ENCODE measurements around the gene CTXN2. TPM values are rescaled to one million over a fixed set of nuclear protein-coding genes. Genes with fewer than 3 reads are reported as not detected.

The CTXN2 gene
- total RNA-seq, 1 donor from 2014 or later, result not detected

DNA sequence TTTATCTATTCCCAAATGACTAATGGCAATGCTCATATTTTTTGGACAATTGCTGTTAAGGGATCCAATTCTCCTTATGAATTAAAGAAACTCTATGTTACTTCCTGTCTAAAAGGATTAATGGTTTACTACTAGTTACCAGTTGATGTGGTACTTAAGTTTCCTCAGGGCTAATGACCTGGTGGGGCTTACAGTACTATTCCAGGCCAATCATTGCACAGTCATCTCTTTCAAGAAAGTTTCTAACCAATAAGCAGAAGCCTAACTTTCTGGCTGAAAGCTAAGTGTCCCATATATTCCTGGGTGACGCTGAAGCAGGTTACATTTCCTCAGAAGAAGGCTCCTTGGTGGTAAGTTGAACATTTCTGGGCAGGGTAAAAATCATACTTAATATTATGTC lies 14.5 kb downstream of the CTXN2 start, which contains the start of gene SLC12A1:
SLC12A1 (plus strand) TSS at position 322 of the 400 bp plus-strand sequence. CDS start 1,418 bp downstream, outside the sequence.
- intact Hi-C loops (cut with DNase I), result no loop called here
- no peak for DNase-seq
- no peak for ATAC-seq (ENCODE audit: poor library complexity)

DNA sequence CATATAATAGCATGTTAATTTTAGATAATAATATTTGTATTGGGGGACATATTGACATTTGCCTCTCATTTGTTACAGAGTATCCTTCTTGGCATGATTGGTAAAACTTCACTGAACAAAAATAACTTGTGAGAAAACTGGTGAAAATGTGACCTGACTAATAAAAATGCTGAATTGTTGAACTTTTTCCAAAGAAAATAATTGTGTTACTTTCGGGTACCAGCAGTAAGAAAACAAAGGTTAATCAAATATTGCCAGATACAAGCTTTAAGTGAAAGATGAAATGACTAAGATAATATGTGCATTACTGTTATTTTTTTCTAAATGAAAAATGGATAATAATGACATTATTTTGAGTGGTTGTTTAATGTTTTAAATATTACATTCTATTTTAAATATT lies 29.8 kb downstream of the CTXN2 start:
- ATAC-seq (ENCODE audit: poor library complexity) (no peak), DNase-seq (no peak)
- intact Hi-C loops (cut with DNase I), result no loop called here

DNA sequence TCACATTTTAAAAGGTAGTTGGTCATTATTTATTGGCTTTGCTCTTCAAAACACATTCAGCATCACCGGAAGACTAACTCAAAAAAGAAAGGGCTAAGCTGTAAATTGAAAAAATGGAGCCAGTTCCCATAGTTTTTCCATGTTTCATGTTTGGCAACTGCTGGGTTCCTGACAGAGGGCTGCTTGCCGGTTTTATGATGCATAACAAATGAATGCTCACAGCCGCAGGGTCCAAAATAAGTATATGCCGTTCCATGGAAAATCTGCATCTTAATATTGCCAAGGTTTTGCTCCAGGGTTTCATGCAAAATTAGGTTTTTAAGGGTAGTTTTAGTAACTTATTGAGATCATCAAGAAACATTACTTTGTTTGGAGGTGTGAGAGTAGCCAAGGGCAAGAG lies 30.4 kb downstream of the CTXN2 start:
- intact Hi-C loops (cut with DNase I), result no loop called here
- DNase-seq (no peak), ATAC-seq (ENCODE audit: poor library complexity) (no peak)

DNA sequence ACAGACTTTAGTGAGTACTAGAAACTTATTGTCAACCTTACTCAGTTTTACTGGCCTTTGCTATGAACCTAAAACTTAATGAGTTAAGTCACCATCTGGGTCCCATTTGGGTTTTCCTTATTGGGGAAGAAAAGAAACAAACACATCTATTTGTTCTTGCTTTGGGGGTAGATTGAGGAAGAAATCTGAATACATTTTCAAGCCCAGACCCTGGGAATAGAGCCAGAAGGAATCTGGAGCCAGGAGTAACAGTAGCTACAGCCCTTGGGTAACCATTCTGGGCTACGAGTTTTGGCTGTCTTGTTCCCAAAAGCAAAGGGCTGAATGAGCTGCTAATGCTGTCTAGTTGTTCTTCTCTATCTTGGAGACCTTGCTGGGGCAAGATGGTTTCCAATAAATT lies 31.2 kb downstream of the CTXN2 start:
- no peak for DNase-seq
- ATAC-seq (ENCODE audit: poor library complexity), result no peak

DNA sequence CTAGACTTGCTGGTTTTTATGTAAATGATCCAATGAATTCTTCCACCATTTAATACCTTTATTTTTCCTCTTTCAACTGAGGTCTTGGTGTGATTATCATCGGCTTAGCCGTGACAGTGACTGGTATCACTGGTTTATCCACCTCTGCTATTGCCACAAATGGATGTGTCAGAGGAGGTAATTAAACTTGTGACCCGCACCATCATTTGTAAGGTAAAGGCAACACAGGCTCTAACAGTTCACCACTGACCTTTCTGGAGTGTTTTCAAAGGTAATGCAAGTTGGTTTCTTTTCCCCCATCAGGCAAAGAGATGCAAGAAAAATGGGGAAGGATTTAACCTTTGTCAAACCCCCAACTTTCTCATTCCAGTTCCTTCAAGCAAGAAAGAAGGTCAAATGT lies 34.3 kb downstream of the CTXN2 start:
- no peak for ATAC-seq (ENCODE audit: poor library complexity)
- no peak for DNase-seq
- intact Hi-C loops (cut with DNase I), result no loop called here

More for the DNA sequence above, 31.2 kb downstream of the CTXN2 start:
- intact Hi-C loops (cut with DNase I), result no loop called here

DNA sequence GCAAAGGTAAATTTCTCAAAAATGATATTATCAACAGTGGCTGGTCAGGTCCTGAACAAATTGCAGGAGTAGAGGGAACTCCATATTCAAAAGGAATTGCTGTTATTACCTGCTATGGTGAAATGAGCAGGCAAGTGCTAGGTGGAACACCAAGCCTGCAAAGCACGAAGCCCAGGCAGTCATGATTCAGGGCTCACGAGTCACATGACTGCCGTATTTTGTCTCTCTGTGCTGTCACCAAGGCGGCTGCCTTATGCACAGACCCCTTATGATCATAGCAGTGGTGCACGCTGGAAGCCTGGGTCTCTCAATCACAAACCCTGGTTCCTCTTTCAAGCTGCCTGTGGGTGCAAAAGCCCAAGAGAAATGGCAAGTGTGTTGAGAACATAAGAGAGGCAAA lies 39.0 kb downstream of the CTXN2 start:
- no peak for DNase-seq
- intact Hi-C loops (cut with DNase I), result no loop called here
- no peak for ATAC-seq (ENCODE audit: poor library complexity)

DNA sequence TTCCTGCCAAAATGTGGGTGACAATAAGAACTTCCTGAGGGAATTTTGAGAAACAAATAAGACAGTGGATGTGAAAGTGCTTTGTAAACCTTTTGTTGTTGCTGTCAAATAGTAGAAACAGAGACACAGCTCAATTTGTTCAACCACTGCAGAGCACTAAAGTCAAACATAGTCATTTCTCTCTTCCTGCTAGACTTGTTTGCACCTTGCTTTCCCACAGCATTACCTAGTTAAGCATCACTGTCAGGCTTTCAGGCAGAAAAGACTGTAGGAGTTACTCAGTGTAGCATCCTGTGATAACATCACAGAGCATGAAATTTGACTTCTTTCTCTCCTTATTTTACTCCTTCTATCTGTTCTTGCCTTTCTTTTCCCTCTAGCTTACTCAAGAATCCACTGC lies 41.8 kb downstream of the CTXN2 start:
- intact Hi-C loops (cut with DNase I), result no loop called here
- DNase-seq, result no peak

DNA sequence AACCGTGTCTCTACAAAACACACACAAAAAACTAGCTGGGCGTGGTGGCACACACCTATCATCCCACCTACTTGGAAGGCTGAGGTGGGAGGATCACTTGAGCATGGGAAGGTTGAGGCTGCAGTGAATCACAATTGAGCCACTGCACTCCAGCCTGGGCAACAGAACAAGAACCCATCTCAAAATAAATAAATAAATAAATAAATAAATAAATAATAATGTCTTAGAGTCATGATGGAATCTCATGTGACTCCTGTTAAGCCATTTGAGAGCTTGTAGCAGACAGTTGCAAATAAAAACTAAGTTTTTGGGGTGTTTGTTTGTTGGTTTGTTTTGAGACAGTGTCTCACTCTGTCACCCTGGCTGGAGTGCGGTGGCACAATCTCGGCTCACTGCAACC lies 47.9 kb downstream of the CTXN2 start:
- no peak for ATAC-seq (ENCODE audit: poor library complexity)
- no peak for DNase-seq
- intact Hi-C loops (cut with DNase I), result no loop called here

More for the DNA sequence above, 41.8 kb downstream of the CTXN2 start:
- no peak for ATAC-seq (ENCODE audit: poor library complexity)

DNA sequence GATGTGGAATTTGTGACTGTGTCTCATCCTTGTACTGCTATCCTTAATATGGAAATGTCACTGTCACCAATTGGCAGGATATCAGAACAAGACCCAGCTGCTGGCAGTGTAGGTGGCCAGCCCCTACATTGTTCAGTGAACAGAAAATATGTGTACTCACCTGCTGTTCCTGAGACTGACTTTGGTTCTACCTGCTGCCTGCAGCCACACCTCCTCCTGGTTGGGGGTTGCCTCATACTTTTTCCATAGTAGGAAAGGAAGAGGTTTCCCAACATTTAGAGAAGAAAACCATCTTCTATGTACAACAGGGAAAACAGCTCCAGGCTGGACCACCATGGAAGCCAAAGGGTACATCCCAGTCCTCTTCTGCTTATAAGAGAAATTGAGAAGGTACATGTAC lies 50.5 kb downstream of the CTXN2 start:
- ATAC-seq (ENCODE audit: poor library complexity) (no peak), DNase-seq (no peak)
- intact Hi-C loops (cut with DNase I), result no loop called here

DNA sequence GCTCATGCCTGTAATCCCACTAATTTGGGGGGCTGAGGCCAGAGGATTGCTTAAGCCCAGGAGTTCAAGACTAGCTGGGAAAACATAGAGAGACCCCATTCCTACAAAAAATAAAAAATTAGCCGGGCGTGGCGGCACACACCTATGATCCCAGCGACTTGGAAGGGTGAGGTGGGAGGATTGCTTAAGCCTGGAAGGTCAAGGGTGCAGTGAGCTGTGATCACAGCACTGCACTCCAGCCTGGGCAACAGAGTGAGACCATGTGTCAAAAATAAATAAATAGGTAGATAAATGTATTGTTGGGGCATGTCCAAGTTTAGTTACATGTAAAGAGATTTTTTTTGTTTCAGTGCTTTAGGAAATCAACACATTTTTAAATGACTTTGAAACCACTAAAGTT lies 51.1 kb downstream of the CTXN2 start:
- ATAC-seq (ENCODE audit: poor library complexity) (no peak), DNase-seq (no peak)
- intact Hi-C loops (cut with DNase I), result no loop called here

DNA sequence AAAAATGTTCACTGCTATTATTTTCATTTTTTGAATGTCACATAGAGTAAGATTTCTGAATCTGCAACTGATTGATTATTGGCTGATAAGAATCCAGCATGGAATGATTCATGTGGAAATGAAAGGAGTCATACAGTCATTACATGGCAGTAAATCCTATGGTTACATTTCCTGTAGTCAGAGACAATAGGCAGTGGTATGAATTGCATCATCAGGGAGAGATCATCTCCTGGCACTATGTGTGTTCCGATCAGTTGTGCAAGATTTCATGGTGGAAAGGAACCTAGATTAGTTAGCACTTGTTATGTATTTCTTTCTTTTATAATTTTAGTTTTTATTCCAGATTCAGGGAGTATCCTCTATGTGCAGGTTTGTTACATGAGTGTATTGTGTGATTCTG lies 53.5 kb downstream of the CTXN2 start:
- intact Hi-C loops (cut with DNase I), result no loop called here
- DNase-seq (no peak), ATAC-seq (ENCODE audit: poor library complexity) (no peak)

DNA sequence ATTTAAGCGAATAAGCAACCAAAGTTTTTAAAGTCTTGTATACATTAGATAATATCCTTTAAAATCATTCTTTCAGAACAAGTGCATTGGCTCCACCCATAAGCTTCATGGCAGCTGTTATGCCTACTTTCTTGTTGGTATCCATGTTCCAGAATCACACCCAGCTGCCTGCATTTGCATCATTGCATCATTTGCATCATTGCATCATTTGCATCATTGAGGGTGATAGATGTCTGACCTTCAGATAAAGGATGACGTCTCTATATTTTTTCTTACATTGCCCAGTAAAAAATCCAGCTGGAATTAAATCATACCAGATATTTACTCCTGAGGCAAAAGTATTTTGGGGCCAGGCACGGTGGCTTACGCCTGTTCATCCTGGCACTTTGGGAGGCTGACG lies 56.9 kb downstream of the CTXN2 start:
- no peak for ATAC-seq (ENCODE audit: poor library complexity)
- DNase-seq, result no peak
- intact Hi-C loops (cut with DNase I), result no loop called here

DNA sequence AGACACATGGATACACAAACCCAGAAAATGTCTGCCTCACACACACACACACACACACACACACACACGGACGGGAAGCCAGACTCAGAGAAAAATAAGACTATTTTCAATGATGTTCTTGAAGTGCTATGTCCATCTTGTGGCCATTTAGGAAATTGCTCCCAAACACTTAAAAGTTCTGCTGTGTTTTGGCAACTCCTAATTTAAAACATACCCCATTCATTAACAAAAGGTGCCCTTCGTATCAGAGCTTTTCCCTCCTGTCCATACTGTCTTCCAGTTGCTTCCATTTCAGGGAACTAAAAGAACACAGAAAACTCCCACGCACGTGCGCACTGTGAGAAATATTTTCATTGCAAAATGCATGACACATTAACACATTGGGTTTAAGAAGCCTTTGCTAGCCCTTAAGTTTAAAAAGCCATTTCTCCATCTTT lies 59.2 kb downstream of the CTXN2 start:
- no peak for DNase-seq
- no peak for ATAC-seq (ENCODE audit: poor library complexity)
- intact Hi-C loops (cut with DNase I), result no loop called here

DNA sequence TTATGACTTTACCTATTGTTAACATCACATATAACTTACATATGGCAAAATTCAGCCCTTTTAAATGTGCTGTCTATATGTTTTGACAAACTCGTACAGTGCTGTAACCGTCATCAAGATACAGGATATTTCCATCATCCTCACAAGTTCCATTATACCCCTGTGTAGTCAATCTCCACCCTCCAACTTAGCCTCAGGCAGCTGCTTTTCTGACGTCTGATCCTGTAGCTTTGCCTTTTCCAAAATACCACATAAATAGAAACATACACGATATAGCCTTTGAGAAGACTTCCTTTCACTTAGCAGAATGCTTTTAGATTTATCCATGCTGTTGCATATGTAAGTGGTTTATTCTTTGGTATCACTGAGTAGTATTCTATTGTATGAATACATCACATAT lies 61.7 kb downstream of the CTXN2 start:
- intact Hi-C loops (cut with DNase I), result no loop called here
- ATAC-seq (ENCODE audit: poor library complexity), result no peak
- no peak for DNase-seq

Other genes starting within 250 kb of the CTXN2 start
- not detected for gene SLC24A5, start 70.7 kb upstream of the CTXN2 start, total RNA-seq
- 7.1 TPM for gene MYEF2, start 13.4 kb upstream of the CTXN2 start, total RNA-seq
- not detected for gene SLC12A1, start 14.6 kb downstream of the CTXN2 start, total RNA-seq
- 79.0 TPM for gene DUT, start 139.8 kb downstream of the CTXN2 start, total RNA-seq